HG02870 (cell line): ENCODE data around the gene EPM2A.
"Not testable (repeated sequence)": the region's sequence is repeated elsewhere in the genome, so short reads cannot be mapped to it uniquely, and the experiment has no call there.

ENCODE experiments used
- ATAC-seq: cut with Tn5 transposase; IDR thresholded peaks from one replicate; pipeline ENCODE4 v1.9.1; 2021; ENCODE audit warnings: mild to moderate bottlenecking, moderate library complexity; ENCODE audit not compliant: unreplicated experiment

The EPM2A gene

DNA sequence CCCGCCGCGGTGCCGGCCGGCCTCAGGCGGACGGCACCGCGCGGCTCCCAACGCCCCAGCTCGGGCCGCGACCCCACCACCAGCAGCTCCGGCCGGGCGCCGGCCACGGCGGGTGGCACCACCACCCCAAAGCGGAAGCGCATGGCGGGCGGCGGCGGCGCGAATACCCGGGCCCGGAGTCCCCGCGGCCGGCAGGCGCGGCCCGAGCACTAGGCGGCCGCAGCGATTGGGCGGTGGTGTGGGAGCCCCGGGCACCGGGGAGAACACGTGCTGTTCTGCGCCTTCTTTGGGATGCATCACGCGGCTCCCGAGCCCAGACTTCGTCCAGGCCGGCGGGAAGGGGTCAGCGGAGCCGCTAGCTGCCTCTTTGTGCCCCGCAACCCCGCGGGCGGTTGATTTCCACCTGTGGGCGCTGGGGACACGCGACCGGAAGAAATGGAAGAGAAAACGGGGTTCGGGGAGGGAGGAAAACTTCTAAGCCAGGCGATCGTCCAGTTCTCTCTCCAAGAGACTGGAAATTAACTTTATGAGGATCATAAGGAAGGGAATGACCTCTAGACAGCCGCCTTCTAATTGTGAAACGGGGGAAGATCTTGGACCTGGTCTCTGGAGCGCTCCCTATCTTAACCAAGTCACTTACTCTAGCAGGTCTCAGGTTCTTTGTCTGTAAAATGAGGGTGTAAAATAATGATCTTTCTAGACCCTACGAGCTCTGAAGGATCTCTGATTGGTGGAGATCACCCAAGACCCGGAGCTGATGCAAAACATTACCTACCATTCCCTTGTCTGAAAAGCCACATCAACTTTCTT lies at the start of gene EPM2A:
EPM2A (minus strand) TSS at position 165 of the 810 bp plus-strand sequence; CDS start at position 143, 22 bp downstream.
- ATAC-seq, result peak; percentile 81

GRCh38 chr6:145784683-145785082 lies 49.4 kb upstream of the EPM2A start:
- ATAC-seq, result peak; percentile 79

GRCh38 chr6:145783796-145784195 lies 48.5 kb upstream of the EPM2A start:
- no peak for ATAC-seq

DNA sequence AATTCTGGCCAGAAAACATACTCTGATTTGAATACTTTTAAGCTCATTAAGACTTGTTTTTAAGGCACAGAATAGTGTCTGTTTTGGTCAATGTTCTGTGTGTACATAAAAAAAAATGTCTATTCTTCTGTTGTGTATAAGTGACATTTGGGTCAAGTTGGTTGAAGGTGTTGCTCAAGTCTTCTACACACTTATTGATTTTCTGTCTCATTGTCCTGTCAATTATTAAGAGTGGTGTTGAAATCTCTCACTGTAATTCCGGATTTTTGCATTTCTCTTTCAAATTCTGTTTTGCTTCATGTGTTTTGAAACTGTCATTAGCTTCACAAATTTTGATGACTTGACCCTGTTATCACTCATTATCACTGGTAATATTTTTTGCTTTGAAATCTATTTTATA lies 37.5 kb upstream of the EPM2A start:
- ATAC-seq, result no peak

GRCh38 chr6:145765449-145765848 lies 30.1 kb upstream of the EPM2A start:
- no peak for ATAC-seq

- no peak for ATAC-seq
Measured at GRCh38 chr6:145763742-145764141, 28.4 kb upstream of the EPM2A start.

GRCh38 chr6:145761584-145761983 lies 26.3 kb upstream of the EPM2A start:
- ATAC-seq, result peak; percentile 64

GRCh38 chr6:145758113-145758512 lies 22.8 kb upstream of the EPM2A start:
- ATAC-seq, result no peak

DNA sequence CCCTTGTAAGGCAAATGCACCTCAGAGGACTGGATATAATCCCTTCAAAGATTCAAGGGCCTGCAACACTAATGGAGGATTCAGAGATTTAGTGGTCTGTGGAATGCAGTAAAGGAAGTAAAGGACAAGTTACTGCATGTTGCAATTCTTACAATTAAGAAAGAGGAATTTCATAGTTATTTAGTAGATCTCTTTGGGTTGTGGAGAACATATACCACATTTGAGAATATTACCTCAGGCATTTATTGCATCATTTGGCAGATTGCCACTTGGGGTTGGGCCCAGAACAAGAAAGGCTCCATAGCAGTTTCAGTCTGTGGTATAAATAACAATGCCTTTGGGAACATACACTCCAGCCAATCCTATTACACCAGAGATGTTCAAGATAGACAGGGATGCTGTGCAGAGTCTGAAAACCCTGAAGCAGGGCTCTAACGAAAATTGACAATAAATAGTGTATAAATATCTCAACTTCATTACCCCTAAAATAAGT lies 20.9 kb upstream of the EPM2A start:
- ATAC-seq, result no peak

DNA sequence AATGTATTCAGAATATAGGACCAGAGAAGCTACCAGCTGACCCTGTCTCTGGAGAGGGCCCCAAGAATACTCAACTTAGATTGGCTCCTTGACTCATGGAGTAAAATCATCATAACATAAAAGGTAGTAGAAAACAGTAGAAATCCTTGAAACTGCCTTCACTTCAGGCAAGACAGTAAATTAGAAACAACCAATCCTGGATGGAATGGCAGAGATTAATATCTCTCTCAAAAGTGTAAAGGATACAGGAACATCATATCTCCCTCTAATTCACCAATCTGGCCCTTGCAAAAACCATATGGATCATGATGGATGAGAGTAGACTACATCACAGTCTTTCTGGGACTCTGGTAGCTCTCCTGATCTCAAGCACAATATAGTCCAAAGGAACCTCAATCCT lies 20.4 kb upstream of the EPM2A start:
- ATAC-seq, result no peak

DNA sequence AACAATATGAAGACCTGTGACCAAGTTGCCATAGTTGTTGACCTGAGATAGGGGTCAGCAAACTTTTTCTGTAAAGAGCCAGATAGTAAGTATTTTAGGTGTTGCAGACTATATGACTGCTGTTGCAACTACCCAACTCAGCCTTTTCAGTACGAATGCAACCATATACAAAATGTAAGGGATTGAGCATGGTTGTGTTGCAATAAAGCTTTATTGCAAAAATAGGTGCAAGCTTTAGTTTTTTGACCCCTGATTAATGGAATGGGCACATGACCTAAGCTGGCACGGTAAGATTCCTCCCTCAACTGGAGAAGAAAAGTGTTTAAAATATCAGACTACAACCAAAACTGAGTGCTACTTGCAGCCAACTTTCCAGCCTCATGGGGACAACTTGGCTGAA lies 17.3 kb upstream of the EPM2A start:
- ATAC-seq, result no peak

DNA sequence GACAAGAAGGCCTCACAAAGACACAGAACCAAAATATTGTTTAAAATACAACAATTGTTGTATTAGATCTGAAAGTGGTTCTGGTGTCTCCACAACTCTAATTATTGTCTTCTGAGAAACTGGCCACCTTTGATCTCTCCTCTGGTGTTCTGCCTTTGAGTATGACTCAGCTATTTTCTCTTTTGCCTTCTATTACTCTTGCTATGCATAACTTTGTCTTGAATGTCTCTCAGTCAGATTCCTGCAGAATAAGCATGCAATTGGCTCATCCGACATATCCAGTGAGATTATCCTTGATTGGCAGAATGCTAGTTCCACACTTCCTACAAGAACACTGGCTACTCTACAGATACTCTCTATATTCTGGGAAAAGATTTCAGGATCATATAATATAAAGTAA lies 14.3 kb upstream of the EPM2A start:
- peak; percentile 90 for ATAC-seq

- ATAC-seq, result no peak
Measured at GRCh38 chr6:145745861-145746260, 10.5 kb upstream of the EPM2A start.

- no peak for ATAC-seq
Measured at GRCh38 chr6:145744619-145745018, 9.3 kb upstream of the EPM2A start.

DNA sequence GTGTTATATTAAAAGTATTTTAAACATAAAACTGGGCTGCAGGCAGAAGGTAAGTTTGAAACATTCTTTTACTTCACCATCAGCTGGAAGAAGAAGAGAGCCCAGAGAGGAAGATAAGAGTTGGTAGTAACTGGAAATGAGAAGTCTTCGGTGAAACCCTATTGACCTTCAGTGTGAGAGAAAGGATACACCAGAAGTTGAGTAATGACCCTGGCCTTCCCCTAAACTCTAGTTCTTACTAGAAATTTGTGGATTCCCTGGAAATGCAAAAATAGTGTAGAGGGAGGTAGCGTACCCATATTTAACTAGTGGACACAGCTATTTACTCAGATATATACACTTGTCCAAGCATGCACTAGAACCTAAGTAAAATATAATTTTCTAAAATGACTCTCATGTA lies 8.0 kb upstream of the EPM2A start:
- ATAC-seq, result no peak

DNA sequence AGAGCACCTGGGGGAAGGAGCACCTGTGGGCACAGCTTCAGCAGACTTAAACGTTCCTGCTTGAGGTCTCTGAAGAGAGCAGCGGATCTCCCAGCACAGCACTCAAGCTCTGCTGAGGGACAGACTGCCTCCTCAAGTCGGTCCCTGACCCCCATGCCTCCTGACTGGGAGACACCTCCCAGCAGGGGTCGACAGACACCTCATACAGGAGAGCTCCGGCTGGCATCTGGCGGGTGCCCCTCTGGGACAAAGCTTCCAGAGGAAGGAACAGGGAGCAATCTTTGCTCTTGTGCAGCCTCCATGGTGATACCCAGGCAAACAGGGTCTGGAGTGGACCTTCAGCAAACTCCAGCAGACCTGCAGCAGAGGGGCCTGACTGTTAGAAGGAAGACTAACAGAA lies 7.2 kb upstream of the EPM2A start:
- ATAC-seq, result not testable (repeated sequence)

- ATAC-seq, result not testable (repeated sequence)
Measured at GRCh38 chr6:145739685-145740084, 4.4 kb upstream of the EPM2A start.

DNA sequence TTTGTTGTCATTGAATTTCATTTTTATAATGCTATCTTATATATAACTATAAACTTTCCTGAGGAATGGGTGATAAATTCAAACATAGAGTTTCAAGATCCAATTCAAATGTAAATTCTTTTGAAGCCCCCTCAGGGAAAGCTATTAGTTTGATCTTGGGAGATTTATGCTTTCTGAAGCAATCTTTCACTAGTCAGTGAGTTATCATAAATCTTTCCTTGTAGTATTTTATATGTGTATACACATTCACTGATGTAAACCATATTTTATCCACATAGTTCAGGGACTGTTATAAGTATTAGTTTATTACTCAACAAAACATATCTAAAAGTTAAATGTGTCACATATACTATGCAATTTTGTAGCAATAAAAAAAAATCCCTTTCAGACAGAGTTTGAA lies 2.9 kb upstream of the EPM2A start:
- no peak for ATAC-seq

DNA sequence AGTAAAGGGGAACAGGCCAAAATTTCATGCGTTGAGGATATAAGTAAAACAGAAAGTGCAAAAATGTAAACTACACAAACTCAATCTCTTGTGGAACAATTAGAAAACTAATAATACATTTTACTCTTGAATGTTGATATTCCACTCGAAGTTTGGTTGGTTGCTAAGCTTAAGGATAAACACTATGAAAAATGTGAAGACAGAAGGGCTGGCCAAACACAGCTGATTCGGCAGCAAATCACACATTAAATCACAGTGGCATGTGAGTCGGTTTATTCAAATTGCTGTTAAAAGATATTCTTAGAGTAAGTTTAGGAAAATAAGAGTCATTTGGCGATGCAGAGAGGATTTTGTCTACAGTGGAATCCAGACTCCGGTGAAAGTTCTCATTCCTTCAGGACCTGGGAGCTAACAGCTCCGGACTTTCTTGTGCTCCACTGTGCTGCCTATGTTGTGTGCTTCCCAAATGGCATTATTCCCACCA lies 1.4 kb upstream of the EPM2A start:
- ATAC-seq, result no peak

DNA sequence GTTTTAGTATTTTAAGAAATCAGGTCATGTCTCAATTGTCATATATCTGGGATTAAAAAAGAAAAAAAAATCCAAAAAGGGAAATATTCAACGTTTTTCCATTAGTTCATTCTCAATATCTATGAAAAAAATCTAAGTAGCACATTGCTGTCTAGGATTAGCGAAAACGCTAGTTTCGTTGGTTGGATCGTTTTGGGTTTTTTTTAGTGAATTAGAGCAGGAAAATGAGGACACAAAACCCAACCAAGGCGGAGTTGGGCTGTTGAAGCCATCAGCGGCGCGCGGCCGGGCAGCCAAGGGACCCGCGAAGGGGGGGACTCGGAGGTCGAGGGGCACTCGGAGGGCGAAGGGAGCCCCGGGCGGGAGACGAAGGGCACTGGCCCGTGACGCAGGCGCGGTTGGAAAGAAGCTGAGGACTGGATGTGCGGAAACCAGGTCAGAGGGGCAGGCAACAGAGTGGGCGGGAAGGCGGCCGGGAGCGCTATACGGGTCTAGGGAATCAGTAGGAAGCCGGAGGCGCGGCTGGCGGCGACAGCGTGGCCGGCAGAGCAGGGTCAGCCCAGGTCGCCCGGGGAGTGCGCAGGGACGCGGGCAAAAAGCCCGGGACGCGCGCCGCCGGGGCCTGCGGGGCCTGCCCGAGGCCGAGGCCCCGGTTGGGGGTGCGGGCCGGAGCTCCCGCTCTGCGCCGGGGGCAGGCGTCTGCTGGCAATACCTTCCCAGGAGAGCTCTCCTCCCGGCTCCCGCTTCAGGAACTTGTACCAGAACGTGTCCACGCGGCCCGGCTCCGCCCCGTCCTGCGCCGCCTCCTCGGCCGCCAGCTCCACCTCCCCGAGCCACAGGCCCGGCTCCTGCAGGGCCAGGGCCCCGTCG lies 599 bp downstream of the EPM2A start:
- peak; percentile 64 for ATAC-seq

- ATAC-seq, result no peak
Measured at GRCh38 chr6:145733810-145734209, 1.5 kb downstream of the EPM2A start.

GRCh38 chr6:145733207-145733606 lies 2.1 kb downstream of the EPM2A start:
- ATAC-seq, result no peak
